ENCODE results near the gene CNPY4.

CNPY4 gene

GRCh38 chr7:100091411-100092181, 27.8 kb upstream of the CNPY4 start:
- DNase-seq: no peak

GRCh38 chr7:100093054-100093453, 26.4 kb upstream of the CNPY4 start:
- DNase-seq: no peak

- DNase-seq: no peak
These were observed 25.9 kb upstream of the CNPY4 start for GRCh38 chr7:100093498-100093897.

GRCh38 chr7:100093925-100094486, 25.4 kb upstream of the CNPY4 start:
- DNase-seq: no peak

- DNase-seq: no peak
These were observed 24.1 kb upstream of the CNPY4 start for GRCh38 chr7:100095289-100095688.

GRCh38 chr7:100095704-100096103, 23.7 kb upstream of the CNPY4 start:
- DNase-seq: no peak

GRCh38 chr7:100098913-100099312, 20.5 kb upstream of the CNPY4 start:
- no peak for DNase-seq

GRCh38 chr7:100099452-100099851, 20.0 kb upstream of the CNPY4 start:
- DNase-seq: no peak

- DNase-seq: peak in 55 of 56 donors; percentile 53 to 93 (median 85)
These were observed 18.9 kb upstream of the CNPY4 start for GRCh38 chr7:100100420-100101015.

GRCh38 chr7:100101016-100101862, 18.2 kb upstream of the CNPY4 start, which contains the start of the genes AP4M1 and MCM7:
TSS of gene AP4M1 (plus strand) at chr7:100101643. CDS start at chr7:100101715, 72 bp downstream.
TSS of gene MCM7 (minus strand) at chr7:100101397. CDS start at chr7:100101294, 103 bp downstream.
- peak; percentile 88 to 100 (median 98) for DNase-seq

GRCh38 chr7:100102950-100103840, 16.2 kb upstream of the CNPY4 start:
- DNase-seq: no peak

- DNase-seq: no peak
These were observed 13.9 kb upstream of the CNPY4 start for GRCh38 chr7:100105534-100105933.

GRCh38 chr7:100106633-100107032, 12.8 kb upstream of the CNPY4 start:
- DNase-seq: no peak

GRCh38 chr7:100107125-100107737, 12.2 kb upstream of the CNPY4 start:
- DNase-seq: peak in 3 of 56 donors; percentile 7 to 24 (median 19)

- no peak for DNase-seq
These were observed 11.5 kb upstream of the CNPY4 start for GRCh38 chr7:100107890-100108289.

GRCh38 chr7:100109521-100110163, 9.8 kb upstream of the CNPY4 start:
- no peak for DNase-seq

- DNase-seq: no peak
These were observed 8.3 kb upstream of the CNPY4 start for GRCh38 chr7:100111156-100111555.

GRCh38 chr7:100111914-100112313, 7.5 kb upstream of the CNPY4 start:
- no peak for DNase-seq

- no peak for DNase-seq
These were observed 4.4 kb upstream of the CNPY4 start for GRCh38 chr7:100115026-100115425.
